Testis (tissue), 3 donors: ENCODE data around the gene BABAM2. TPM values are rescaled to one million over a fixed set of nuclear protein-coding genes. Genes with fewer than 3 reads are reported as not detected.
"Not testable (repeated sequence)": the region's sequence is repeated elsewhere in the genome, so short reads cannot be mapped to it uniquely, and the experiment has no call there.

ENCODE experiments used
- DNase-seq: peaks from one replicate; pipeline ENCODE4 v3.0.0-alpha.2; 2019
- H3K27ac ChIP-seq, 2 donors: fragments of 200-600 bp; sonication (generic); one replicate each; pipeline ENCODE4 v1.5.1; 2019
- H3K27me3 ChIP-seq: fragments of 200-600 bp; sonication (generic); one replicate; pipeline ENCODE4 v1.5.1; 2019
- H3K36me3 ChIP-seq: fragments of 200-600 bp; sonication (generic); one replicate; pipeline ENCODE4 v1.5.1; 2017; ENCODE audit warnings: low read depth; ENCODE audit errors: missing control alignments
- H3K4me1 ChIP-seq: fragments of 200-600 bp; sonication (generic); one replicate; pipeline ENCODE4 v1.5.1; 2019
- H3K4me3 ChIP-seq, 2 donors: fragments of 200-600 bp; sonication (generic); one replicate each; pipeline ENCODE4 v1.5.1; 2017 to 2019
- H3K9me3 ChIP-seq: fragments of 200-600 bp; sonication (generic); one replicate; pipeline ENCODE4 v1.5.1; 2017
- CTCF ChIP-seq, 3 experiments: fragments of 450-650 bp in 2 of 3; fragments of 200-600 bp in 1 of 3; sonication (generic) in 1 of 3; IDR thresholded peaks; one replicate each; pipeline ENCODE4 v1.5.1; 2016 to 2019; ENCODE audit warnings: antibody characterized with exemption in 3 of 3, mild to moderate bottlenecking in 2 of 3, moderate library complexity in 1 of 3
- POLR2A ChIP-seq: fragments of 450-650 bp; IDR thresholded peaks from one replicate; pipeline ENCODE4 v1.6.1; 2017; ENCODE audit warnings: antibody characterized with exemption, mild to moderate bottlenecking, moderate library complexity
- WGBS, 2 donors: methylation state at CpG; one replicate each; pipeline ENCODE4 v1.1.5; 2018; 5-methylcytosine and 5-hydroxymethylcytosine counted together
- intact Hi-C: fragments of 100-400 bp; cut with DNase I; formaldehyde crosslinking; loops from one replicate; pipeline ENCODE4 v1.15.1; 2023; ENCODE audit warnings: low total_unique reads
- polyA plus RNA-seq: library from polyadenylated mRNA; stranded (reverse); fragments of 350-450 nt; fragmentation: Illumina TruSeq; extraction: RNeasy Lipid Tissue Mini Kit (QIAGEN cat#74804); gene quantifications from one replicate; pipeline ENCODE4 v1.2.3, GENCODE V29; 2014; ENCODE audit warnings: low read depth, low replicate concordance; ENCODE audit not compliant: insufficient read depth
- total RNA-seq, 2 donors: library from RNA; depleted of rRNA; stranded (reverse); fragments of >200 nt; gene quantifications; one replicate each; pipeline ENCODE4 v1.2.3, GENCODE V29; 2016

The BABAM2 gene
- total and polyA plus RNA-seq, 3 donors from 2014 or later: 49.2 to 70.6 (median 59.1) TPM

- no peak for TF ChIP-seq POLR2A
- TF ChIP-seq CTCF (IDR thresholded peaks at IDR 0.05): no peak
- intact Hi-C loops: no loop called here
- H3K36me3 ChIP-seq: no peaks in the 10 kb centered on the region
- no peak for DNase-seq
- no peak overlapping the region for H3K27ac ChIP-seq
- H3K4me1 ChIP-seq: peaks cover 17% of the 10 kb centered on the region
- H3K4me3 ChIP-seq: no peak overlapping the region
- 99 to 100% methylated on average over 1 to 8 of the region's 8 CpGs for WGBS, 2 donors
- no peaks in the 10 kb centered on the region for H3K9me3 ChIP-seq
- H3K27me3 ChIP-seq: no peaks in the 10 kb centered on the region
These were observed 442.2 kb downstream of the BABAM2 start for GRCh38 chr2:28332696-28333095.

- WGBS, 2 donors: 52 to 58% methylated on average over 10 to 15 of the region's 15 CpGs
- Histone ChIP-seq H3K9me3 (no peaks in the 10 kb centered on the region), H3K36me3 (no peaks in the 10 kb centered on the region), H3K4me1 (peaks cover 15% of the 10 kb centered on the region), H3K27ac (peak overlapping the region in 1 of 2 donors; percentile 8), H3K27me3 (no peaks in the 10 kb centered on the region), H3K4me3 (no peak overlapping the region)
- intact Hi-C loops: no loop called here
- TF ChIP-seq CTCF (IDR thresholded peaks at IDR 0.05) (no peak), POLR2A (no peak)
- no peak for DNase-seq
These were observed 443.3 kb downstream of the BABAM2 start for GRCh38 chr2:28333606-28334526.

- Histone ChIP-seq H3K4me3 (no peak overlapping the region), H3K27ac (no peak overlapping the region), H3K4me1 (peaks cover 17% of the 10 kb centered on the region), H3K36me3 (no peaks in the 10 kb centered on the region), H3K27me3 (no peaks in the 10 kb centered on the region), H3K9me3 (no peaks in the 10 kb centered on the region)
- WGBS, 2 donors: 78 to 89% methylated on average over 8 of the region's 8 CpGs
- no peak for DNase-seq
- no peak for TF ChIP-seq POLR2A
- TF ChIP-seq CTCF (IDR thresholded peaks at IDR 0.05): no peak
- intact Hi-C loops: no loop called here
These were observed 444.0 kb downstream of the BABAM2 start for GRCh38 chr2:28334527-28334894.

- H3K27me3 ChIP-seq, DNase-seq, H3K4me3 ChIP-seq, H3K9me3 ChIP-seq, H3K27ac ChIP-seq, intact Hi-C loops, H3K36me3 ChIP-seq: not testable (repeated sequence)
- 85 to 90% methylated on average over 11 of the region's 11 CpGs for WGBS, 2 donors
- peaks cover 17% of the 10 kb centered on the region for H3K4me1 ChIP-seq
These were observed 444.7 kb downstream of the BABAM2 start for GRCh38 chr2:28335265-28335664.

GRCh38 chr2:28335666-28336065, 445.1 kb downstream of the BABAM2 start:
- Histone ChIP-seq H3K27ac (no peak overlapping the region), H3K36me3 (no peaks in the 10 kb centered on the region), H3K27me3 (no peaks in the 10 kb centered on the region), H3K4me1 (peaks cover 17% of the 10 kb centered on the region), H3K4me3 (no peak overlapping the region), H3K9me3 (no peaks in the 10 kb centered on the region)
- no peak for TF ChIP-seq POLR2A
- no peak for TF ChIP-seq CTCF (IDR thresholded peaks at IDR 0.05)
- no peak for DNase-seq
- intact Hi-C loops: no loop called here
- WGBS, 2 donors: 85 to 86% methylated on average over 6 of the region's 6 CpGs
